B cell (primary cell): ENCODE results near the gene TMC1. TPM values are rescaled to one million over a fixed set of nuclear protein-coding genes. Genes with fewer than 3 reads are reported as not detected.

Experiments
- ATAC-seq: fragments of 200-7000 bp; cut with Tn5 transposase; one replicate; pipeline ENCODE4 v1.10.0; 2021; ENCODE audit warnings: low read depth, mild to moderate bottlenecking, moderate number of reproducible peaks, moderate library complexity
- CTCF ChIA-PET: fragments of 350-600 bp; sonication (Branson Sonifier 250); formaldehyde crosslinking; loops from one replicate; lab custom pipeline; 2021; ENCODE audit warnings: antibody characterized with exemption, inconsistent platforms; lab: Charles Lee
- POLR2A ChIA-PET: fragments of 350-600 bp; sonication (Branson Sonifier 250); formaldehyde crosslinking; loops from one replicate; lab custom pipeline; 2021; ENCODE audit warnings: antibody characterized with exemption; lab: Charles Lee
- DNase-seq: peaks from one replicate; pipeline ENCODE4 v3.0.0; 2013
- H2AFZ ChIP-seq: 2 replicates; pipeline ENCODE4 v1.6.1; 2012; ENCODE audit warnings: mild to moderate bottlenecking, low read depth, low read length; ENCODE audit not compliant: insufficient read depth, poor library complexity, severe bottlenecking
- H3K27ac ChIP-seq, 2 donors: 1 replicate in 1 of 2; 2 replicates in 1 of 2; pipeline ENCODE4 v1.5.1; 2012 to 2013; ENCODE audit warnings: low read length in 2 of 2, mild to moderate bottlenecking in 2 of 2, moderate library complexity in 1 of 2
- H3K27me3 ChIP-seq, 4 experiments: fragments of 200-600 bp in 1 of 4; sonication (generic) in 1 of 4; replicated peaks in 1 of 4; 1 replicate in 2 of 4; 2 replicates in 2 of 4; pipeline versions ENCODE4 v1.6.1 to v1.7.0; 2013 to 2016; ENCODE audit warnings: low read length in 3 of 4, mild to moderate bottlenecking in 2 of 4, mixed read lengths in 1 of 4, moderate library complexity in 1 of 4; ENCODE audit not compliant: insufficient read depth in 4 of 4, control insufficient read depth in 3 of 4; ENCODE audit errors: control extremely low read depth in 1 of 4
- H3K36me3 ChIP-seq, 2 experiments: replicated peaks in 1 of 2; 1 replicate in 1 of 2; 2 replicates in 1 of 2; pipeline versions ENCODE4 v1.6.1 to v1.7.1; 2013; ENCODE audit warnings: low read length in 1 of 2; ENCODE audit not compliant: insufficient read depth in 2 of 2, control insufficient read depth in 1 of 2; ENCODE audit errors: control extremely low read depth in 1 of 2, extremely low read depth in 1 of 2
- H3K4me1 ChIP-seq, 2 donors: fragments of 200-600 bp in 1 of 2; sonication (generic) in 1 of 2; 1 replicate in 1 of 2; 2 replicates in 1 of 2; pipeline versions ENCODE4 v1.5.1 to v1.6.1; 2013 to 2017; ENCODE audit warnings: low read length in 2 of 2; ENCODE audit not compliant: control insufficient read depth in 2 of 2, insufficient read depth in 2 of 2
- H3K4me2 ChIP-seq: replicated peaks from 2 replicates; pipeline ENCODE3; 2012; ENCODE audit warnings: mild to moderate bottlenecking, low read depth, low read length; ENCODE audit not compliant: poor library complexity, severe bottlenecking
- H3K4me3 ChIP-seq, 5 experiments: fragments of 200-600 bp in 1 of 5; sonication (generic) in 1 of 5; 1 replicate in 3 of 5; 2 replicates in 2 of 5; pipeline versions ENCODE4 v1.5.1 to v1.7.0; 2011 to 2016; ENCODE audit warnings: low read length in 4 of 5, mild to moderate bottlenecking in 4 of 5, low read depth in 2 of 5, control low read depth in 1 of 5, moderate library complexity in 1 of 5; ENCODE audit not compliant: insufficient read depth in 1 of 5; ENCODE audit errors: control extremely low read depth in 1 of 5, extremely low read depth in 1 of 5
- H3K79me2 ChIP-seq: fragments of 200-600 bp; sonication (generic); one replicate; pipeline ENCODE4 v1.6.0; 2016; ENCODE audit warnings: low read length; ENCODE audit not compliant: control insufficient read depth, insufficient read depth
- H3K9ac ChIP-seq: fragments of 200-600 bp; sonication (generic); 2 replicates; pipeline ENCODE4 v1.6.1; 2017; ENCODE audit warnings: mild to moderate bottlenecking, low read length, moderate library complexity
- H3K9me3 ChIP-seq, 3 donors: one replicate each; pipeline versions ENCODE4 v1.6.1 to v1.7.1; 2013; ENCODE audit warnings: low read length in 2 of 3; ENCODE audit not compliant: control insufficient read depth in 2 of 3, insufficient read depth in 1 of 3; ENCODE audit errors: control extremely low read depth in 1 of 3
- H4K20me1 ChIP-seq: 2 replicates; pipeline ENCODE4 v1.6.0; 2012; ENCODE audit warnings: mild to moderate bottlenecking, low read length; ENCODE audit not compliant: insufficient read depth, control insufficient read depth, poor library complexity, severe bottlenecking
- H3K27ac Mint-ChIP-seq: one replicate; pipeline ENCODE4 v1.8.0; 2021; ENCODE audit warnings: mixed read lengths
- H3K27me3 Mint-ChIP-seq: one replicate; pipeline ENCODE4 v1.8.0; 2021; ENCODE audit warnings: mixed read lengths
- H3K4me1 Mint-ChIP-seq: one replicate; pipeline ENCODE4 v1.8.0; 2021; ENCODE audit warnings: mixed read lengths
- H3K4me3 Mint-ChIP-seq: one replicate; pipeline ENCODE4 v1.8.0; 2021; ENCODE audit warnings: mixed read lengths
- H3K9me3 Mint-ChIP-seq: one replicate; pipeline ENCODE4 v1.8.0; 2022; ENCODE audit warnings: mixed read lengths; ENCODE audit not compliant: insufficient read depth
- EZH2 ChIP-seq: IDR thresholded peaks from 2 replicates; pipeline ENCODE4 v1.6.1; 2012; ENCODE audit warnings: borderline replicate concordance, low read depth, mild to moderate bottlenecking, moderate library complexity, low read length; ENCODE audit not compliant: insufficient read depth, poor library complexity, severe bottlenecking
- WGBS: methylation state at CpG from one replicate; pipeline ENCODE4 v1.1.5; 2013; ENCODE audit warnings: missing lambda C conversion rate; ENCODE audit not compliant: insufficient coverage; 5-methylcytosine and 5-hydroxymethylcytosine counted together
- intact Hi-C: fragments of 100-400 bp; cut with micrococcal nuclease; formaldehyde crosslinking; loops from one replicate; pipeline ENCODE4 v1.10.0; 2022
- polyA plus RNA-seq: library from polyadenylated mRNA; depleted of rRNA; stranded (reverse); fragments of >200 nt; gene quantifications from 2 replicates; pipeline ENCODE4 v1.2.3, GENCODE V29; 2012
- total RNA-seq, 2 donors: library from RNA; stranded (reverse); fragments of 120-200 nt in 1 of 2; gene quantifications; 1 replicate in 1 of 2; 2 replicates in 1 of 2; pipeline versions ENCODE4 v1.2.3 to v1.2.4, GENCODE V29; 2013 to 2022
- TF ChIP-seq, protein P1 (sequence below): fragments of 200-600 bp; IDR thresholded peaks from one replicate; pipeline ENCODE4 v1.8.0; 2022; ENCODE audit warnings: antibody characterized with exemption, mild to moderate bottlenecking

The TMC1 gene
- total and polyA plus RNA-seq, 2 donors (not counting 1 experiment from before 2014, with no cell fraction given): not detected

GRCh38 chr9:72704688-72705375 lies 183.4 kb downstream of the TMC1 start:
- Mint-ChIP-seq H3K9me3 (no peaks in the 10 kb centered on the region), H3K27me3 (no peaks in the 10 kb centered on the region), H3K27ac (no peak overlapping the region), H3K4me3 (no peak overlapping the region), H3K4me1 (no peaks in the 10 kb centered on the region)
- intact Hi-C loops: no loop called here
- TF ChIP-seq EZH2: no peak
- TF ChIP-seq, protein P1, sequence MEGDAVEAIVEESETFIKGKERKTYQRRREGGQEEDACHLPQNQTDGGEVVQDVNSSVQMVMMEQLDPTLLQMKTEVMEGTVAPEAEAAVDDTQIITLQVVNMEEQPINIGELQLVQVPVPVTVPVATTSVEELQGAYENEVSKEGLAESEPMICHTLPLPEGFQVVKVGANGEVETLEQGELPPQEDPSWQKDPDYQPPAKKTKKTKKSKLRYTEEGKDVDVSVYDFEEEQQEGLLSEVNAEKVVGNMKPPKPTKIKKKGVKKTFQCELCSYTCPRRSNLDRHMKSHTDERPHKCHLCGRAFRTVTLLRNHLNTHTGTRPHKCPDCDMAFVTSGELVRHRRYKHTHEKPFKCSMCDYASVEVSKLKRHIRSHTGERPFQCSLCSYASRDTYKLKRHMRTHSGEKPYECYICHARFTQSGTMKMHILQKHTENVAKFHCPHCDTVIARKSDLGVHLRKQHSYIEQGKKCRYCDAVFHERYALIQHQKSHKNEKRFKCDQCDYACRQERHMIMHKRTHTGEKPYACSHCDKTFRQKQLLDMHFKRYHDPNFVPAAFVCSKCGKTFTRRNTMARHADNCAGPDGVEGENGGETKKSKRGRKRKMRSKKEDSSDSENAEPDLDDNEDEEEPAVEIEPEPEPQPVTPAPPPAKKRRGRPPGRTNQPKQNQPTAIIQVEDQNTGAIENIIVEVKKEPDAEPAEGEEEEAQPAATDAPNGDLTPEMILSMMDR: no peak
- ATAC-seq (no peak), DNase-seq (no peak)
- H3K4me1 ChIP-seq: no peaks in the 10 kb centered on the region
- H4K20me1 ChIP-seq: no peaks in the 10 kb centered on the region
- H3K27ac ChIP-seq: no peak overlapping the region
- no CpG with 5 or more reads among the region's 1 CpG for WGBS
- no peaks in the 10 kb centered on the region for H3K79me2 ChIP-seq
- no peak overlapping the region for H3K9ac ChIP-seq
- CTCF ChIA-PET: no interaction called here
- no peaks in the 10 kb centered on the region for H3K9me3 ChIP-seq
- no peak overlapping the region for H2AFZ ChIP-seq
- H3K27me3 ChIP-seq: no peaks in the 10 kb centered on the region
- POLR2A ChIA-PET: no interaction called here
- no peaks in the 10 kb centered on the region for H3K36me3 ChIP-seq
- H3K4me2 ChIP-seq: no peak overlapping the region
- no peak overlapping the region for H3K4me3 ChIP-seq

- Mint-ChIP-seq H3K4me3 (no peak overlapping the region), H3K4me1 (no peaks in the 10 kb centered on the region), H3K9me3 (no peaks in the 10 kb centered on the region), H3K27me3 (peaks cover 8% of the 10 kb centered on the region), H3K27ac (no peak overlapping the region)
- DNase-seq (no peak), ATAC-seq (no peak)
- Histone ChIP-seq H2AFZ (no peak overlapping the region), H3K9me3 (no peaks in the 10 kb centered on the region), H3K27me3 (peaks cover 0 to 2% (median under 1%) of the 10 kb centered on the region in 4 experiments), H3K4me1 (no peaks in the 10 kb centered on the region), H3K79me2 (no peaks in the 10 kb centered on the region), H3K9ac (no peak overlapping the region), H3K4me3 (no peak overlapping the region), H4K20me1 (no peaks in the 10 kb centered on the region), H3K36me3 (no peaks in the 10 kb centered on the region), H3K4me2 (no peak overlapping the region), H3K27ac (no peak overlapping the region)
- POLR2A ChIA-PET: no interaction called here
- CTCF ChIA-PET: no interaction called here
- 78% methylated on average over 3 of the region's 3 CpGs for WGBS
- TF ChIP-seq EZH2: no peak
- TF ChIP-seq, protein P1: no peak
- intact Hi-C loops: no loop called here
Measured at GRCh38 chr9:72718503-72718902, 197.1 kb downstream of the TMC1 start.
